ENCODE results near the gene HSPBAP1. TPM values are rescaled to one million over a fixed set of nuclear protein-coding genes. Genes with fewer than 3 reads are reported as not detected.

HSPBAP1 gene
- total RNA-seq, 4 donors from 2014 or later = 9.6 to 19.0 (median 11.0) TPM

- TF ChIP-seq CTCF (IDR thresholded peaks at IDR 0.05) (no peak), POLR2A (IDR thresholded peaks at IDR 0.05) (no peak)
- no peak for DNase-seq (ENCODE audit: low spot score in 2 of 2)
- intact Hi-C loops (cut with DNase I; ENCODE audit: low total_unique reads) = no loop called here
- 92 to 93% methylated on average over 3 of the region's 3 CpGs for WGBS, 2 donors
- no peak overlapping the region for H3K4me3 ChIP-seq (ENCODE audit: low read depth, poor library complexity, severe bottlenecking)
Measured at GRCh38 chr3:122692674-122693073, 101.0 kb downstream of the HSPBAP1 start.

- intact Hi-C loops (cut with DNase I; ENCODE audit: low total_unique reads) = no loop called here
- no peak for DNase-seq (ENCODE audit: low spot score in 2 of 2)
- TF ChIP-seq CTCF (IDR thresholded peaks at IDR 0.05) = no peak
- 91 to 95% methylated on average over 4 of the region's 4 CpGs for WGBS, 2 donors
- H3K4me3 ChIP-seq (ENCODE audit: low read depth, poor library complexity, severe bottlenecking) = no peak overlapping the region
Measured at GRCh38 chr3:122691195-122691594, 102.4 kb downstream of the HSPBAP1 start.

GRCh38 chr3:122690096-122690495 lies 103.5 kb downstream of the HSPBAP1 start:
- intact Hi-C loops (cut with DNase I; ENCODE audit: low total_unique reads) = no loop called here
- TF ChIP-seq CTCF (IDR thresholded peaks at IDR 0.05) (no peak), POLR2A (IDR thresholded peaks at IDR 0.05) (no peak)
- no peak for DNase-seq (ENCODE audit: low spot score in 2 of 2)
- no peak overlapping the region for H3K4me3 ChIP-seq (ENCODE audit: low read depth, poor library complexity, severe bottlenecking)
- 94 to 97% methylated on average over 1 of the region's 1 CpG for WGBS, 2 donors

Other genes starting within 250 kb of the HSPBAP1 start
- gene PARP9, start 229.5 kb downstream of the HSPBAP1 start, total RNA-seq = 10 to 100 TPM in 1 of 4 donors, 1 to 10 TPM in 3; 4.9 to 10.1 (median 7.3) TPM
- gene DTX3L, start 229.5 kb downstream of the HSPBAP1 start, total RNA-seq = 10 to 100 TPM in 1 of 4 donors, 1 to 10 TPM in 3; 7.8 to 14.2 (median 9.4) TPM
- gene PARP15, start 216.2 kb downstream of the HSPBAP1 start, total RNA-seq = under 1 TPM in 3 of 4 donors, not detected in 1; 0.29 to 0.71 (median 0.38) TPM
- gene PARP14, start 113.0 kb downstream of the HSPBAP1 start, total RNA-seq = 10 to 100 TPM in 2 of 4 donors, 1 to 10 TPM in 2; 4.9 to 14.5 (median 9.4) TPM
- gene SLC49A4, start 1.2 kb upstream of the HSPBAP1 start, total RNA-seq = 10 to 100 TPM; 28.0 to 41.8 (median 37.9) TPM
- 1 to 10 TPM in 1 of 4 donors, under 1 TPM in 3; 0.21 to 1.8 (median 0.61) TPM for gene SEMA5B, start 233.9 kb upstream of the HSPBAP1 start, total RNA-seq